Lung (tissue), 12 donors: ENCODE results near the gene ANKFN1. TPM values are rescaled to one million over a fixed set of nuclear protein-coding genes. Genes with fewer than 3 reads are reported as not detected.
A peak's percentile ranks its signal among the peaks of the same experiment; 100 is the strongest.

Source experiments
- ATAC-seq: fragments of 200-7000 bp; cut with Tn5 transposase; one replicate; pipeline ENCODE4 v1.9.1; 2020; ENCODE audit warnings: moderate number of reproducible peaks; ENCODE audit not compliant: insufficient read depth, low FRiP score
- DNase-seq, 3 donors: peaks; one replicate each; pipeline ENCODE4 v3.0.0-alpha.2; 2013 to 2017
- H3K27ac ChIP-seq, 2 donors: one replicate each; pipeline ENCODE4 v1.5.1; 2013; ENCODE audit warnings: mild to moderate bottlenecking in 2 of 2, moderate library complexity in 2 of 2, control low read depth in 1 of 2, inconsistent platforms in 1 of 2, low read depth in 1 of 2, low read length in 1 of 2
- H3K27me3 ChIP-seq, 3 donors: one replicate each; pipeline ENCODE4 v1.5.1; 2013; ENCODE audit warnings: low read length in 2 of 3; ENCODE audit not compliant: control insufficient read depth in 3 of 3, insufficient read depth in 3 of 3
- H3K36me3 ChIP-seq, 4 donors: one replicate each; pipeline ENCODE4 v1.5.1; 2013; ENCODE audit warnings: low read length in 4 of 4, mild to moderate bottlenecking in 1 of 4, moderate library complexity in 1 of 4; ENCODE audit not compliant: control insufficient read depth in 4 of 4, insufficient read depth in 4 of 4
- H3K4me1 ChIP-seq, 5 donors: one replicate each; pipeline ENCODE4 v1.5.1; 2013; ENCODE audit warnings: low read length in 5 of 5, mild to moderate bottlenecking in 2 of 5, moderate library complexity in 1 of 5; ENCODE audit not compliant: control insufficient read depth in 5 of 5, insufficient read depth in 5 of 5
- H3K4me3 ChIP-seq: one replicate; pipeline ENCODE4 v1.5.1; 2013; ENCODE audit warnings: mild to moderate bottlenecking, control low read depth, moderate library complexity
- H3K9ac ChIP-seq, 2 donors: one replicate each; pipeline ENCODE4 v1.5.1; 2013; ENCODE audit warnings: low read length in 2 of 2, control low read depth in 1 of 2; ENCODE audit not compliant: insufficient read depth in 1 of 2
- H3K9me3 ChIP-seq, 4 donors: one replicate each; pipeline ENCODE4 v1.5.1; 2013; ENCODE audit warnings: low read length in 3 of 4, mild to moderate bottlenecking in 1 of 4, moderate library complexity in 1 of 4; ENCODE audit not compliant: control insufficient read depth in 4 of 4, insufficient read depth in 3 of 4
- WGBS, 2 donors: extraction: QIAGEN DNeasy Blood & Tissue Kit; methylation state at CpG; one replicate each; pipeline ENCODE4 v1.1.7; 2013; 5-methylcytosine and 5-hydroxymethylcytosine counted together
- polyA plus RNA-seq, 2 donors: library from polyadenylated mRNA; stranded (reverse); fragments of 200-250 nt; gene quantifications; one replicate each; pipeline ENCODE4 v1.2.1, GENCODE V29; 2013
- total RNA-seq, 2 donors: library from RNA; depleted of rRNA in 1 of 2; stranded (reverse); fragments of >200 nt in 1 of 2; gene quantifications; one replicate each; pipeline ENCODE4 v1.2.1, GENCODE V29; 2014 to 2021
- TF ChIP-seq, protein P1 (sequence below): IDR thresholded peaks from 2 replicates; pipeline ENCODE4 v1.5.1; 2012; ENCODE audit warnings: mild to moderate bottlenecking; ENCODE audit errors: control extremely low read depth, extremely low read depth
- donor health status: control.
- donor health status: control.
- donor health status: Bipolar disorder and iron deficiency.
- donor health status: healthy.
- donor health status: DM: yes; HTN: yes; CAD: no.

Gene ANKFN1
- total and polyA plus RNA-seq, 4 donors = 0.39 to 8.5 (median 3.4) TPM

DNA sequence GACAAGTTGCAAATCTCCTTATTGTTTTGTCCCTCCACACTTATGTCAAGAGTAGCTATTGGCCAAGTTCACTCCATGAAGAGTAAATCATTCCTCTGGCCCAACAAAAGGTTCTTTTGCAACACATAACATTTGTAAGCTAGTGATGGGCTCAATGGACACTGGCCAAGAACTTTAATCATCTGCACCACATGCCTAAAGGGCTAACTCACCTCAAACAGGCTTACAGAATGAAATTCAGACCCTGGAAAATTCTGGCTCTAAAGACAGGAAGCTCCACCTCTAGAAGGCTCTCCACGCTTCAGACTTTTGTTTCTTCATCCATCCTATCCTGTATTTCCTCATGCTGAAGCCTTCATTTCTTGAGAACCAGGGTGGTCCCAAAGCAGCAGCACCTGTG, 10.9 kb upstream of the ANKFN1 start:
- TF ChIP-seq, protein P1, sequence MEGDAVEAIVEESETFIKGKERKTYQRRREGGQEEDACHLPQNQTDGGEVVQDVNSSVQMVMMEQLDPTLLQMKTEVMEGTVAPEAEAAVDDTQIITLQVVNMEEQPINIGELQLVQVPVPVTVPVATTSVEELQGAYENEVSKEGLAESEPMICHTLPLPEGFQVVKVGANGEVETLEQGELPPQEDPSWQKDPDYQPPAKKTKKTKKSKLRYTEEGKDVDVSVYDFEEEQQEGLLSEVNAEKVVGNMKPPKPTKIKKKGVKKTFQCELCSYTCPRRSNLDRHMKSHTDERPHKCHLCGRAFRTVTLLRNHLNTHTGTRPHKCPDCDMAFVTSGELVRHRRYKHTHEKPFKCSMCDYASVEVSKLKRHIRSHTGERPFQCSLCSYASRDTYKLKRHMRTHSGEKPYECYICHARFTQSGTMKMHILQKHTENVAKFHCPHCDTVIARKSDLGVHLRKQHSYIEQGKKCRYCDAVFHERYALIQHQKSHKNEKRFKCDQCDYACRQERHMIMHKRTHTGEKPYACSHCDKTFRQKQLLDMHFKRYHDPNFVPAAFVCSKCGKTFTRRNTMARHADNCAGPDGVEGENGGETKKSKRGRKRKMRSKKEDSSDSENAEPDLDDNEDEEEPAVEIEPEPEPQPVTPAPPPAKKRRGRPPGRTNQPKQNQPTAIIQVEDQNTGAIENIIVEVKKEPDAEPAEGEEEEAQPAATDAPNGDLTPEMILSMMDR = no peak
- Histone ChIP-seq H3K4me3 (no peak overlapping the region), H3K4me1 (peaks cover 0 to 2% (median 0%) of the 10 kb centered on the region in 5 donors), H3K36me3 (no peaks in the 10 kb centered on the region), H3K27me3 (no peaks in the 10 kb centered on the region), H3K9ac (no peak overlapping the region), H3K9me3 (no peaks in the 10 kb centered on the region), H3K27ac (no peak overlapping the region)
- WGBS, 2 donors = 35 to 69% methylated on average over 1 of the region's 1 CpG
- ATAC-seq (no peak), DNase-seq (no peak)

DNA sequence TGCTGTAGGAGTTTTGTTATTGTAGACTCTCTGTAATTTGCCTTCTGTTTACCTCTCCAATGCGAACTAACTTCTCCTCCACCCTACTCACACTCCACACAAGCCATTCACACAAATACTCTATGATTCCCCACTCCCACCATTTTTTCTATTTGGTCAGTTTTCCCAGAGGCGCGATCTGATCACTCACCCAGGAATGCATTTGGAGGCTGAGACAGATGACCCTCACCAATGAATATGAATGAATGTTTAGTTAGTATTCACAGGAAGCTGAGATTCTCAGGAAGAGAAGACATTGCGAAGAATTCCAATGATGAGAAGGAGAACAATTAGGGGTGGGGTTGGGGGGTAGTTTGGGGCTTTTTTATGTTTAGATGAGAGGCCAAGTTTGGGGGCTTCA, 10.5 kb upstream of the ANKFN1 start:
- Histone ChIP-seq H3K27ac (no peak overlapping the region), H3K27me3 (no peaks in the 10 kb centered on the region), H3K36me3 (no peaks in the 10 kb centered on the region), H3K4me3 (no peak overlapping the region), H3K9me3 (no peaks in the 10 kb centered on the region), H3K9ac (no peak overlapping the region), H3K4me1 (peaks cover 0 to 2% (median 0%) of the 10 kb centered on the region in 5 donors)
- WGBS, 2 donors = 91 to 92% methylated on average over 4 of the region's 4 CpGs
- TF ChIP-seq, protein P1 = no peak
- ATAC-seq (no peak), DNase-seq (no peak)

DNA sequence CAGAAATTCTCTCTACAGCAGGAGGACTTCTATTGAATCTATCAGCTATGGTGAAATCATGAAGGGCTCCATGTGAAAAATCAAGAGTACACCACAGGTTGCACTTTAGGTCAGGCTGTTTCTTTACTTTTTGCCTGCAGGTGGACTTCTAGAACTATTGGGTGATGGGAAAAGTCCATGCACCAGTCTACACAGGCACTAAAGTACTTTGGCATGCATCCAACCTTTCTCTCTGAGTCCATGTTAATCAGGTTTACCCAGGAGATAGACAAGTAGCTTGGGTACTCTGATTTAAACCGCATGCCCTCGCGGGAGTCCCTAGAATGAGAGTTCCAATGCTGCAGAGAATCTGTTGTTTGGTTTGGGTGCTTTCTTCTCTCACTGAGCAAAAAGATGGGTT, 9.1 kb upstream of the ANKFN1 start:
- TF ChIP-seq, protein P1 = no peak
- no peaks in the 10 kb centered on the region for H3K36me3 ChIP-seq
- H3K4me1 ChIP-seq = peaks cover 0 to 2% (median 0%) of the 10 kb centered on the region in 5 donors
- DNase-seq (peak in 2 of 3 donors; percentile 41 to 71), ATAC-seq (no peak)
- no peak overlapping the region for H3K9ac ChIP-seq
- H3K9me3 ChIP-seq = no peaks in the 10 kb centered on the region
- WGBS, 2 donors = 76 to 89% methylated on average over 3 of the region's 3 CpGs
- no peak overlapping the region for H3K27ac ChIP-seq
- no peak overlapping the region for H3K4me3 ChIP-seq
- H3K27me3 ChIP-seq = no peaks in the 10 kb centered on the region

DNA sequence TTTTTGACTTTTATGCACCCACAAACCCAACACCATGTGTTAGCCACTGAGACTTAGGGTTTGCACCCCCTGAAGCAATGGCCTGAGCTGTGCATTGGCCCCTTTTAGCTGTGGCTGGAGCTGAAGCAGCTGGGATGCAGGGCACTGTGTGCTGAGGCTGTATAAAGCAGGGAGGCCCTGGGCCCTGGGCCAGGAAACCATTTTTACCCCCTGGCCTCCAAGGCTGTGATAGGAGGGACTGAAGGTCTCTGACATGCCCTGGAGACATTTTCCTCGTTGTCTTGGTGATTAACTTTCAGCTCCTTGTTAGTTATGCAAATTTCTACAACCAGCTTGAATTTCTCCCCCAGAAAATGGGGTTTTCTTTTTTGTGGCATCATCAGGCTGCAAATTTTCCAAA, 6.7 kb upstream of the ANKFN1 start:
- WGBS, 2 donors = 58 to 83% methylated on average over 1 of the region's 1 CpG
- DNase-seq (peak in 2 of 3 donors; percentile 14 to 18), ATAC-seq (no peak)
- Histone ChIP-seq H3K36me3 (no peaks in the 10 kb centered on the region), H3K4me3 (no peak overlapping the region), H3K9me3 (peaks cover 0 to 3% (median 0%) of the 10 kb centered on the region in 4 donors), H3K9ac (no peak overlapping the region), H3K4me1 (peaks cover 0 to 2% (median 0%) of the 10 kb centered on the region in 5 donors), H3K27ac (no peak overlapping the region), H3K27me3 (no peaks in the 10 kb centered on the region)
- TF ChIP-seq, protein P1 = no peak
